ENCODE results near the gene SSH2. TPM values are rescaled to one million over a fixed set of nuclear protein-coding genes. Genes with fewer than 3 reads are reported as not detected.
"Not testable (repeated sequence)": the region's sequence is repeated elsewhere in the genome, so short reads cannot be mapped to it uniquely, and the experiment has no call there.

SSH2 gene
- total RNA-seq, 1 donor from 2014 or later: 10.6 TPM

GRCh38 chr17:29881256-29881655 lies 48.8 kb downstream of the SSH2 start:
- DNase-seq (ENCODE audit: low spot score): no peak

- no peak for DNase-seq (ENCODE audit: low spot score)
Observed at GRCh38 chr17:29880031-29880430, 50.0 kb downstream of the SSH2 start.

- DNase-seq (ENCODE audit: low spot score): no peak
Observed at GRCh38 chr17:29874931-29875596, 55.0 kb downstream of the SSH2 start.

GRCh38 chr17:29874358-29874757 lies 55.7 kb downstream of the SSH2 start:
- DNase-seq (ENCODE audit: low spot score): not testable (repeated sequence)

- no peak for DNase-seq (ENCODE audit: low spot score)
Observed at GRCh38 chr17:29873476-29873875, 56.6 kb downstream of the SSH2 start.

GRCh38 chr17:29870836-29871465 lies 59.1 kb downstream of the SSH2 start:
- no peak for DNase-seq (ENCODE audit: low spot score)

- DNase-seq (ENCODE audit: low spot score): no peak
Observed at GRCh38 chr17:29867643-29868181, 62.3 kb downstream of the SSH2 start.

- DNase-seq (ENCODE audit: low spot score): peak; percentile 2
Observed at GRCh38 chr17:29866746-29867404, 63.2 kb downstream of the SSH2 start.

- no peak for DNase-seq (ENCODE audit: low spot score)
Observed at GRCh38 chr17:29864615-29865014, 65.4 kb downstream of the SSH2 start.

GRCh38 chr17:29864123-29864522 lies 65.9 kb downstream of the SSH2 start:
- DNase-seq (ENCODE audit: low spot score): not testable (repeated sequence)

GRCh38 chr17:29862951-29863350 lies 67.1 kb downstream of the SSH2 start:
- no peak for DNase-seq (ENCODE audit: low spot score)

- no peak for DNase-seq (ENCODE audit: low spot score)
Observed at GRCh38 chr17:29862127-29862526, 67.9 kb downstream of the SSH2 start.

- DNase-seq (ENCODE audit: low spot score): not testable (repeated sequence)
Observed at GRCh38 chr17:29859445-29859844, 70.6 kb downstream of the SSH2 start.

GRCh38 chr17:29857823-29858222 lies 72.2 kb downstream of the SSH2 start:
- DNase-seq (ENCODE audit: low spot score): no peak

GRCh38 chr17:29857105-29857504 lies 72.9 kb downstream of the SSH2 start:
- not testable (repeated sequence) for DNase-seq (ENCODE audit: low spot score)

GRCh38 chr17:29855686-29856085 lies 74.3 kb downstream of the SSH2 start:
- no peak for DNase-seq (ENCODE audit: low spot score)

GRCh38 chr17:29848737-29849136 lies 81.3 kb downstream of the SSH2 start:
- no peak for DNase-seq (ENCODE audit: low spot score)

GRCh38 chr17:29847527-29848400 lies 82.3 kb downstream of the SSH2 start:
- peak; percentile 18 for DNase-seq (ENCODE audit: low spot score)

- DNase-seq (ENCODE audit: low spot score): no peak
Observed at GRCh38 chr17:29847118-29847517, 82.9 kb downstream of the SSH2 start.

- DNase-seq (ENCODE audit: low spot score): no peak
Observed at GRCh38 chr17:29846298-29846697, 83.7 kb downstream of the SSH2 start.

GRCh38 chr17:29844339-29845048 lies 85.5 kb downstream of the SSH2 start:
- DNase-seq (ENCODE audit: low spot score): peak; percentile 65
